Astrocyte (in vitro differentiated cells and primary cell): ENCODE results near the gene ZFP3. TPM values are rescaled to one million over a fixed set of nuclear protein-coding genes. Genes with fewer than 3 reads are reported as not detected.
"Not testable (repeated sequence)": the region's sequence is repeated elsewhere in the genome, so short reads cannot be mapped to it uniquely, and the experiment has no call there.

Source experiments
- DNase-seq: peaks from one replicate; pipeline ENCODE4 v3.0.0-alpha.2; 2010; ENCODE audit warnings: low read depth
- FAIRE-seq: peaks from 2 replicates; lab custom pipeline; 2011; peaks lifted over from hg19 to GRCh38; lab: Jason Lieb, UNC
- H2AFZ ChIP-seq: 2 replicates; pipeline ENCODE4 v1.6.0; 2012; ENCODE audit warnings: low read depth, low read length, inconsistent platforms
- H3K27ac ChIP-seq: 2 replicates; pipeline ENCODE4 v1.5.1; 2011; ENCODE audit warnings: low read depth, low read length, inconsistent platforms
- H3K27me3 ChIP-seq: 2 replicates; pipeline ENCODE4 v1.6.0; 2011; ENCODE audit warnings: low read length, inconsistent platforms; ENCODE audit not compliant: insufficient read depth
- H3K36me3 ChIP-seq: 2 replicates; pipeline ENCODE4 v1.5.1; 2011; ENCODE audit warnings: low read length, inconsistent platforms; ENCODE audit not compliant: insufficient read depth
- H3K4me1 ChIP-seq: 2 replicates; pipeline ENCODE4 v1.5.1; 2011; ENCODE audit warnings: low read length, inconsistent platforms; ENCODE audit not compliant: insufficient read depth
- H3K4me2 ChIP-seq: 2 replicates; pipeline ENCODE4 v1.6.0; 2012; ENCODE audit warnings: low read length, inconsistent platforms
- H3K4me3 ChIP-seq: 2 replicates; pipeline ENCODE4 v1.5.1; 2011; ENCODE audit warnings: low read depth, mild to moderate bottlenecking, low read length, inconsistent platforms; ENCODE audit not compliant: insufficient read depth
- H3K79me2 ChIP-seq: 2 replicates; pipeline ENCODE4 v1.6.0; 2012; ENCODE audit warnings: mild to moderate bottlenecking, low read length, inconsistent platforms; ENCODE audit not compliant: insufficient read depth
- H3K9ac ChIP-seq: 2 replicates; pipeline ENCODE4 v1.6.0; 2012; ENCODE audit warnings: mild to moderate bottlenecking, low read length, inconsistent platforms
- H3K9me3 ChIP-seq: 2 replicates; pipeline ENCODE4 v1.5.1; 2012; ENCODE audit warnings: low read depth, mild to moderate bottlenecking, low read length, inconsistent platforms; ENCODE audit not compliant: insufficient read depth
- H4K20me1 ChIP-seq: 2 replicates; pipeline ENCODE4 v1.6.0; 2012; ENCODE audit warnings: low read length, inconsistent platforms; ENCODE audit not compliant: insufficient read depth
- H3K27ac Mint-ChIP-seq: one replicate; pipeline ENCODE4 v1.8.0; 2021; ENCODE audit warnings: mild to moderate bottlenecking, mixed read lengths; ENCODE audit not compliant: unreplicated experiment
- H3K27me3 Mint-ChIP-seq: one replicate; pipeline ENCODE4 v1.8.0; 2021; ENCODE audit warnings: low read depth, mixed read lengths; ENCODE audit not compliant: unreplicated experiment
- H3K36me3 Mint-ChIP-seq: one replicate; pipeline ENCODE4 v1.8.0; 2021; ENCODE audit warnings: low read depth, mixed read lengths; ENCODE audit not compliant: unreplicated experiment
- H3K4me1 Mint-ChIP-seq: one replicate; pipeline ENCODE4 v1.8.0; 2021; ENCODE audit warnings: low read depth, mixed read lengths; ENCODE audit not compliant: unreplicated experiment
- H3K4me3 Mint-ChIP-seq: one replicate; pipeline ENCODE4 v1.8.0; 2021; ENCODE audit warnings: mild to moderate bottlenecking, moderate library complexity, mixed read lengths; ENCODE audit not compliant: unreplicated experiment
- H3K9me3 Mint-ChIP-seq: one replicate; pipeline ENCODE4 v1.8.0; 2021; ENCODE audit warnings: mild to moderate bottlenecking, mixed read lengths; ENCODE audit not compliant: unreplicated experiment
- CTCF ChIP-seq: IDR thresholded peaks from 2 replicates; pipeline ENCODE4 v1.5.1; 2011; ENCODE audit warnings: low read depth, mild to moderate bottlenecking, inconsistent platforms, low read length, moderate library complexity; ENCODE audit not compliant: insufficient read depth
- EZH2 ChIP-seq: IDR thresholded peaks from 2 replicates; pipeline ENCODE4 v1.6.1; 2012; ENCODE audit warnings: mild to moderate bottlenecking, low read length, inconsistent platforms; ENCODE audit not compliant: insufficient read depth
- total RNA-seq: library from RNA; stranded (reverse); gene quantifications from 2 replicates; pipeline ENCODE4 v1.2.1, GENCODE V29; 2021

Gene ZFP3
- total RNA-seq, 1 donor from 2014 or later, result not detected

GRCh38 chr17:5131146-5131715 lies 53.0 kb downstream of the ZFP3 start:
- Histone ChIP-seq H4K20me1 (no peaks in the 10 kb centered on the region), H3K9me3 (no peaks in the 10 kb centered on the region), H3K79me2 (no peaks in the 10 kb centered on the region), H3K4me1 (no peaks in the 10 kb centered on the region), H3K27me3 (no peaks in the 10 kb centered on the region), H3K9ac (no peak overlapping the region), H3K27ac (no peak overlapping the region), H3K4me3 (no peak overlapping the region), H3K36me3 (no peaks in the 10 kb centered on the region), H2AFZ (no peak overlapping the region), H3K4me2 (no peak overlapping the region)
- peaks cover 2% of the 10 kb centered on the region for H3K36me3 Mint-ChIP-seq
- peaks cover 9% of the 10 kb centered on the region for H3K4me1 Mint-ChIP-seq
- H3K27ac Mint-ChIP-seq, result no peak overlapping the region
- H3K4me3 Mint-ChIP-seq, result no peak overlapping the region
- FAIRE-seq (no peak), DNase-seq (no peak)
- TF ChIP-seq CTCF (no peak), EZH2 (no peak)
- H3K9me3 Mint-ChIP-seq, result peaks cover 3% of the 10 kb centered on the region
- H3K27me3 Mint-ChIP-seq, result peaks cover 12% of the 10 kb centered on the region

GRCh38 chr17:5131799-5132502 lies 53.7 kb downstream of the ZFP3 start:
- not testable (repeated sequence) for H3K9me3 Mint-ChIP-seq, H3K4me3 ChIP-seq, H3K4me1 Mint-ChIP-seq, H3K4me2 ChIP-seq, H3K27ac ChIP-seq, H3K36me3 ChIP-seq, H3K79me2 ChIP-seq, H3K27me3 ChIP-seq, FAIRE-seq, H3K9me3 ChIP-seq, DNase-seq, H3K27ac Mint-ChIP-seq, H3K4me1 ChIP-seq, H3K36me3 Mint-ChIP-seq, H3K9ac ChIP-seq, H2AFZ ChIP-seq, H3K4me3 Mint-ChIP-seq, H4K20me1 ChIP-seq
- peaks cover 10% of the 10 kb centered on the region for H3K27me3 Mint-ChIP-seq

GRCh38 chr17:5132503-5133225 lies 54.4 kb downstream of the ZFP3 start:
- not testable (repeated sequence) for H3K36me3 ChIP-seq, FAIRE-seq, H3K36me3 Mint-ChIP-seq, H3K4me3 Mint-ChIP-seq, H3K4me1 Mint-ChIP-seq, H3K9ac ChIP-seq, H3K4me1 ChIP-seq, H3K27ac Mint-ChIP-seq, H3K27ac ChIP-seq, H3K4me2 ChIP-seq, H3K9me3 Mint-ChIP-seq, H4K20me1 ChIP-seq, H3K27me3 Mint-ChIP-seq, H3K4me3 ChIP-seq, DNase-seq, H3K79me2 ChIP-seq, H3K27me3 ChIP-seq, H3K9me3 ChIP-seq, H2AFZ ChIP-seq
